Vagina (tissue), 2 donors: ENCODE measurements around the gene ZNF85.

Source experiments
- CTCF ChIP-seq, 3 experiments: fragments of 450-650 bp in 2 of 3; fragments of 200-600 bp in 1 of 3; sonication (generic) in 1 of 3; IDR thresholded peaks; one replicate each; pipeline ENCODE4 v1.5.1; 2017 to 2019; ENCODE audit warnings: antibody characterized with exemption in 3 of 3, mild to moderate bottlenecking in 2 of 3, moderate library complexity in 2 of 3
- POLR2A ChIP-seq, 2 donors: fragments of 450-650 bp; IDR thresholded peaks; one replicate each; pipeline ENCODE4 v1.6.1; 2017; ENCODE audit warnings: antibody characterized with exemption in 2 of 2, mild to moderate bottlenecking in 2 of 2, moderate library complexity in 2 of 2
- POLR2AphosphoS5 ChIP-seq, 2 donors: sonication (generic); formaldehyde crosslinking; IDR thresholded peaks; one replicate each; pipeline ENCODE4 v1.9.0; 2017; ENCODE audit warnings: antibody characterized with exemption in 2 of 2, mild to moderate bottlenecking in 2 of 2, low read depth in 1 of 2; ENCODE audit not compliant: insufficient read depth in 1 of 2

GRCh38 chr19:20912973-20913372 lies 10.1 kb upstream of the ZNF85 start:
- TF ChIP-seq CTCF (IDR thresholded peaks at IDR 0.05) (no peak), POLR2A (IDR thresholded peaks at IDR 0.05) (no peak), POLR2AphosphoS5 (IDR thresholded peaks at IDR 0.05; ENCODE audit: insufficient read depth in 1 of 2, low read depth in 1 of 2) (no peak)
